HEK293T (cell line): ENCODE results near the gene SESTD1.

Source experiments
- ARNT ChIP-seq: fragments of 450-650 bp; IDR thresholded peaks from 2 replicates; pipeline ENCODE4 v1.6.1; 2017; ENCODE audit warnings: mild to moderate bottlenecking
- BHLHE40 ChIP-seq: fragments of 450-650 bp; IDR thresholded peaks from 2 replicates; pipeline ENCODE4 v1.6.1; 2016; ENCODE audit warnings: mild to moderate bottlenecking, moderate library complexity, borderline replicate concordance
- CTBP1 ChIP-seq: fragments of 450-650 bp; IDR thresholded peaks from 2 replicates; pipeline ENCODE4 v1.6.1; 2016; ENCODE audit warnings: borderline replicate concordance
- ELF4 ChIP-seq: fragments of 450-650 bp; IDR thresholded peaks from 2 replicates; pipeline ENCODE4 v1.6.1; 2017; ENCODE audit warnings: antibody characterized with exemption
- FOXA1 ChIP-seq: fragments of 450-650 bp; IDR thresholded peaks from 2 replicates; pipeline ENCODE4 v1.6.1; 2016; ENCODE audit warnings: mild to moderate bottlenecking
- FOXM1 ChIP-seq: fragments of 450-650 bp; IDR thresholded peaks from 2 replicates; pipeline ENCODE4 v1.6.1; 2017; ENCODE audit warnings: mild to moderate bottlenecking, borderline replicate concordance
- HDGF ChIP-seq: fragments of 450-650 bp; IDR thresholded peaks from 2 replicates; pipeline ENCODE4 v1.6.1; 2017; ENCODE audit warnings: antibody characterized with exemption, borderline replicate concordance
- LEF1 ChIP-seq: fragments of 450-650 bp; IDR thresholded peaks from 2 replicates; pipeline ENCODE4 v1.6.1; 2017; ENCODE audit warnings: mild to moderate bottlenecking, borderline replicate concordance
- NFRKB ChIP-seq: fragments of 450-650 bp; IDR thresholded peaks from 2 replicates; pipeline ENCODE4 v1.6.1; 2016; ENCODE audit warnings: mild to moderate bottlenecking, moderate library complexity
- PKNOX1 ChIP-seq: fragments of 450-650 bp; IDR thresholded peaks from 2 replicates; pipeline ENCODE4 v1.6.1; 2016
- SP1 ChIP-seq: fragments of 450-650 bp; IDR thresholded peaks from 2 replicates; pipeline ENCODE4 v1.6.1; 2017
- SUZ12 ChIP-seq: fragments of 450-650 bp; IDR thresholded peaks from 2 replicates; pipeline ENCODE4 v1.6.1; 2016; ENCODE audit warnings: mild to moderate bottlenecking
- TARDBP ChIP-seq: fragments of 450-650 bp; IDR thresholded peaks from 2 replicates; pipeline ENCODE4 v1.6.1; 2016
- ZNF384 ChIP-seq: fragments of 450-650 bp; IDR thresholded peaks from 2 replicates; pipeline ENCODE4 v1.6.1; 2016

- TF ChIP-seq FOXM1, result no peak
- no peak for TF ChIP-seq ELF4
- TF ChIP-seq LEF1, result no peak
- TF ChIP-seq HDGF, result no peak
- TF ChIP-seq SP1, result no peak
- TF ChIP-seq SUZ12, result no peak
- no peak for TF ChIP-seq BHLHE40
- TF ChIP-seq TARDBP, result no peak
- TF ChIP-seq FOXA1, result no peak
- no peak for TF ChIP-seq NFRKB
- no peak for TF ChIP-seq CTBP1
- no peak for TF ChIP-seq PKNOX1
- no peak for TF ChIP-seq ZNF384
- no peak for TF ChIP-seq ARNT
Observed at GRCh38 chr2:179252423-179252822, 12.2 kb downstream of the SESTD1 start.
